Natural killer cell (primary cell): ENCODE measurements around the gene RAC2. TPM values are rescaled to one million over a fixed set of nuclear protein-coding genes. Genes with fewer than 3 reads are reported as not detected.

Source experiments
- ATAC-seq, 3 donors: fragments of 150-1000 bp in 2 of 3; fragments of 200-7000 bp in 1 of 3; cut with Tn5 transposase; 1 replicate in 1 of 3; 2 replicates in 2 of 3; pipeline ENCODE4 v1.10.0; 2021; ENCODE audit warnings: mild to moderate bottlenecking in 2 of 3, moderate library complexity in 2 of 3
- DNase-seq, 2 donors: peaks; one replicate each; pipeline versions ENCODE4 v3.0.0 to v3.0.0-alpha.2; 2013 to 2021; ENCODE audit warnings: mixed read lengths in 1 of 2
- H3K27ac ChIP-seq: one replicate; pipeline ENCODE4 v1.5.1; 2013; ENCODE audit warnings: mild to moderate bottlenecking, low read length
- H3K27me3 ChIP-seq: one replicate; pipeline ENCODE4 v1.6.1; 2013; ENCODE audit warnings: low read length; ENCODE audit not compliant: control insufficient read depth, insufficient read depth
- H3K36me3 ChIP-seq: one replicate; pipeline ENCODE4 v1.6.1; 2013; ENCODE audit warnings: low read length; ENCODE audit not compliant: control insufficient read depth, insufficient read depth
- H3K4me1 ChIP-seq: one replicate; pipeline ENCODE4 v1.6.1; 2013; ENCODE audit warnings: low read length; ENCODE audit not compliant: control insufficient read depth, insufficient read depth
- H3K4me3 ChIP-seq: one replicate; pipeline ENCODE4 v1.5.1; 2013; ENCODE audit warnings: low read length
- H3K9me3 ChIP-seq: one replicate; pipeline ENCODE4 v1.6.1; 2013; ENCODE audit warnings: low read length; ENCODE audit not compliant: control insufficient read depth, insufficient read depth
- H3K27ac Mint-ChIP-seq, 2 donors: one replicate each; pipeline ENCODE4 v1.8.0; 2022; ENCODE audit warnings: mild to moderate bottlenecking in 2 of 2, mixed read lengths in 2 of 2, moderate library complexity in 1 of 2
- H3K27me3 Mint-ChIP-seq, 2 donors: one replicate each; pipeline ENCODE4 v1.8.0; 2022; ENCODE audit warnings: low read depth in 2 of 2, mixed read lengths in 2 of 2
- H3K36me3 Mint-ChIP-seq: one replicate; pipeline ENCODE4 v1.8.0; 2022; ENCODE audit warnings: mixed read lengths
- H3K4me1 Mint-ChIP-seq, 2 donors: one replicate each; pipeline ENCODE4 v1.8.0; 2022; ENCODE audit warnings: mixed read lengths in 2 of 2
- H3K4me3 Mint-ChIP-seq: one replicate; pipeline ENCODE4 v1.8.0; 2022; ENCODE audit warnings: mild to moderate bottlenecking, moderate library complexity, mixed read lengths
- H3K9me3 Mint-ChIP-seq, 2 donors: one replicate each; pipeline ENCODE4 v1.8.0; 2022; ENCODE audit warnings: mixed read lengths in 2 of 2
- CTCF ChIP-seq: fragments of 200-600 bp; IDR thresholded peaks from one replicate; pipeline ENCODE4 v1.8.0; 2022; ENCODE audit warnings: antibody characterized with exemption
- WGBS: methylation state at CpG from one replicate; pipeline ENCODE4 v1.1.7; 2013; ENCODE audit warnings: missing lambda C conversion rate; ENCODE audit not compliant: insufficient coverage; 5-methylcytosine and 5-hydroxymethylcytosine counted together
- intact Hi-C: fragments of 100-400 bp; cut with micrococcal nuclease; formaldehyde crosslinking; loops from one replicate; pipeline ENCODE4 v1.14.2; 2022
- total RNA-seq, 4 donors: library from RNA; stranded (reverse); fragments of 120-200 nt in 1 of 4; gene quantifications; one replicate each; pipeline versions ENCODE4 v1.2.3 to v1.2.4, GENCODE V29; 2013 to 2022

RAC2 gene
- total RNA-seq, 3 donors from 2014 or later (not counting 1 experiment from before 2014, with no cell fraction given), result 647 to 744 (median 741) TPM

GRCh38 chr22:37288521-37288920 lies 44.5 kb upstream of the RAC2 start:
- no peaks in the 10 kb centered on the region for H3K27me3 ChIP-seq
- H3K9me3 Mint-ChIP-seq, result no peaks in the 10 kb centered on the region
- H3K27ac ChIP-seq, result no peak overlapping the region
- no peak overlapping the region for H3K4me3 ChIP-seq
- peaks cover 80 to 95% of the 10 kb centered on the region in 2 donors for H3K4me1 Mint-ChIP-seq
- no peak overlapping the region for H3K4me3 Mint-ChIP-seq
- no peaks in the 10 kb centered on the region for H3K27me3 Mint-ChIP-seq
- peaks cover 60% of the 10 kb centered on the region for H3K36me3 ChIP-seq
- ATAC-seq (no peak), DNase-seq (no peak)
- H3K9me3 ChIP-seq, result no peaks in the 10 kb centered on the region
- H3K4me1 ChIP-seq, result peaks cover 75% of the 10 kb centered on the region
- peak overlapping the region; percentile 91 to 95 for H3K27ac Mint-ChIP-seq
- WGBS, result 87% methylated on average over 7 of the region's 7 CpGs
- intact Hi-C loops, result no loop called here
- no peak for TF ChIP-seq CTCF
- peaks cover 12% of the 10 kb centered on the region for H3K36me3 Mint-ChIP-seq

- Histone ChIP-seq H3K27me3 (no peaks in the 10 kb centered on the region), H3K9me3 (no peaks in the 10 kb centered on the region), H3K4me1 (peaks cover 79% of the 10 kb centered on the region), H3K27ac (peak overlapping the region; percentile 7), H3K36me3 (peaks cover 50% of the 10 kb centered on the region), H3K4me3 (no peak overlapping the region)
- no peak for DNase-seq
- H3K36me3 Mint-ChIP-seq, result peaks cover 12% of the 10 kb centered on the region
- intact Hi-C loops, result no loop called here
- no peak for TF ChIP-seq CTCF
- no peaks in the 10 kb centered on the region for H3K9me3 Mint-ChIP-seq
- H3K4me1 Mint-ChIP-seq, result peaks cover 82 to 96% of the 10 kb centered on the region in 2 donors
- no peak for ATAC-seq
- H3K4me3 Mint-ChIP-seq, result peak overlapping the region; percentile 60
- no peaks in the 10 kb centered on the region for H3K27me3 Mint-ChIP-seq
- peak overlapping the region; percentile 91 to 95 for H3K27ac Mint-ChIP-seq
- WGBS, result 81% methylated on average over 10 of the region's 10 CpGs
These were observed 43.5 kb upstream of the RAC2 start for GRCh38 chr22:37287550-37287951.

GRCh38 chr22:37285937-37286336 lies 41.9 kb upstream of the RAC2 start:
- no peak for TF ChIP-seq CTCF
- Mint-ChIP-seq H3K27me3 (no peaks in the 10 kb centered on the region), H3K4me1 (peaks cover 83 to 96% of the 10 kb centered on the region in 2 donors), H3K4me3 (peak overlapping the region; percentile 91), H3K27ac (peak overlapping the region; percentile 91 to 95), H3K36me3 (peaks cover under 1% of the 10 kb centered on the region), H3K9me3 (no peaks in the 10 kb centered on the region)
- DNase-seq (no peak), ATAC-seq (no peak)
- no peak overlapping the region for H3K27ac ChIP-seq
- 93% methylated on average over 10 of the region's 10 CpGs for WGBS
- H3K4me3 ChIP-seq, result no peak overlapping the region
- no peaks in the 10 kb centered on the region for H3K27me3 ChIP-seq
- peaks cover 85% of the 10 kb centered on the region for H3K4me1 ChIP-seq
- no peaks in the 10 kb centered on the region for H3K9me3 ChIP-seq
- intact Hi-C loops, result no loop called here
- peaks cover 35% of the 10 kb centered on the region for H3K36me3 ChIP-seq

GRCh38 chr22:37284805-37285355 lies 40.8 kb upstream of the RAC2 start:
- Mint-ChIP-seq H3K36me3 (no peaks in the 10 kb centered on the region), H3K9me3 (no peaks in the 10 kb centered on the region), H3K4me3 (peak overlapping the region; percentile 91), H3K27me3 (no peaks in the 10 kb centered on the region), H3K27ac (peak overlapping the region; percentile 91 to 95), H3K4me1 (peaks cover 87 to 93% of the 10 kb centered on the region in 2 donors)
- Histone ChIP-seq H3K36me3 (peaks cover 28% of the 10 kb centered on the region), H3K4me3 (peak overlapping the region; percentile 80), H3K9me3 (no peaks in the 10 kb centered on the region), H3K27ac (peak overlapping the region; percentile 77), H3K27me3 (no peaks in the 10 kb centered on the region), H3K4me1 (peaks cover 94% of the 10 kb centered on the region)
- ATAC-seq (peak; percentile 46 to 79 (median 78)), DNase-seq (peak; percentile 51 to 72)
- no peak for TF ChIP-seq CTCF
- 0% methylated on average over 13 of the region's 14 CpGs for WGBS
- intact Hi-C loops, result no loop called here
